ENCODE data around the gene ZNF683.
"Not testable (repeated sequence)": the region's sequence is repeated elsewhere in the genome, so short reads cannot be mapped to it uniquely, and the experiment has no call there.

The ZNF683 gene

DNA sequence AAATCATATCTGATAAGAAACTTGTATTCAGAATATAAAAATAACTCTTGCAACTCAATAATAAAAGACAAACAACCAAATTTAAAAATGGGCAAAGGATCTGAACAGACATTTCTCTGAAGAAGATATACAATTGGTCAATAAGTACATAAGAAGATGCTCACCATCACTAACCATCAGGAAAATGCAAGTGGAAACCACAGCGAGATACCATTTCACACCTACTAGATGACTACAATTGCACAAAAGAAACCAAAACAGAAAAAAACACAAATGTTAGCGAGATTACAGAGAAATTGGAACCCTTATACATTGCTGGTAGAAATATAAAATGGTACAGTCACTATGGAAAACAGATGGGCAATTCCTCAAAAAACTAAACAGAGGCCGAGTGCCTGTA lies 11.5 kb upstream of the ZNF683 start:
- DNase-seq: no peak

DNA sequence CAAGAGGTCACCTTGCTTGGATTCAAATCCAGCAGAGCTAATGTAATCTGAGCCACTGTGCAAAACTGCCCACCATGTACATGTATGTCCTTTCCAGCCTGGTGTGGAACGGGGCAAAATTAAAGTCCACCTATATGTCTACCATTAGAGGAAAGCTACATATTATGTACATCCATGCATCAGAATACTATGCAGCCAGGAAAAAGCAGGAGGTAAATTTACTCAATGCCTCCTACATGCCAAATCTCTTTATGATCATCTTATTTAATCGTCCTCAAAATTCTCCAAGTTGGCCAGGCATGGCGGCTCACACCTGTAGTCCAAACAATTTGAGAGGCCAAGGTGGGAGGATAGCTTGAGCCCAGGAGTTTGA lies 6.3 kb upstream of the ZNF683 start:
- no peak for DNase-seq

GRCh38 chr1:26378088-26378878 lies 5.7 kb upstream of the ZNF683 start:
- peak; percentile 73 for DNase-seq

DNA sequence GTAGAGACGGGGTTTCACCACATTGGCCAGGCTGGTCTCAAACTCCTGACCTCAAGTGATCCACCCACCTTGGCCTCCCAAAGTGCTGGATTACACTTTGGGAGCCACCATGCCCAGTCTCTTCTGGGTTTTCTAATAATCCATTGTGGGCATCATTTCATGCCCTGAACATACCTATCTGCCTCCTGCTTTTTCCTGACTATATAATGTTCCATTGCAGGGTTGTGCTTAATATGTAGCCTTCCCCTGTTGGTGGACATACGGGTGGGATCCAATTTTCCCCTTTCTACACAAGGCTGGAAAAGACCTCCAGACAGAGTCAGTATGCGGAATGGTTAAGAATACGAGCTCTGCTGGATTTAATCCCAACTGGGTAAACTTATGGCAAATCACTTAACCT lies 3.5 kb upstream of the ZNF683 start:
- DNase-seq: no peak

DNA sequence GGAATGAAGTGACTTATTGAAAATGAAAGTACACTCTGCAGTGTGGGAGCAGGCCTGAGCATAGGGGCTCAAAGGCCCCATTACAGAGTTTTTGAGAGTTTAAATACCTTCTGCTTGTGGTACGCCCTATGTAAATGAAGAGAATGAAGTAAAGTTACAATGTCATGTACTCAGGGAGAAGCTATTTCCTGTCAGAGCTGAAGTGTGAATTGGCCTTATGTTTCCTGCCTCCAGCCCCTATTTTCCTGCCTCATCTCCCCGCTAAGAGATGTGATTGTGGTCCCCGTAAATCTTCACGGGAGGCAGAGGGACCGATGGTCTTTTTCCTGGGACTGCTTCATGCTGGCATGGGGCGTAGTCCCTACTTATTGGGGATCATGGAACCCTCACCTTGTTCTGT lies 2.5 kb upstream of the ZNF683 start:
- DNase-seq: no peak

- not testable (repeated sequence) for DNase-seq
Observed at GRCh38 chr1:26374361-26374760, 1.8 kb upstream of the ZNF683 start.

DNA sequence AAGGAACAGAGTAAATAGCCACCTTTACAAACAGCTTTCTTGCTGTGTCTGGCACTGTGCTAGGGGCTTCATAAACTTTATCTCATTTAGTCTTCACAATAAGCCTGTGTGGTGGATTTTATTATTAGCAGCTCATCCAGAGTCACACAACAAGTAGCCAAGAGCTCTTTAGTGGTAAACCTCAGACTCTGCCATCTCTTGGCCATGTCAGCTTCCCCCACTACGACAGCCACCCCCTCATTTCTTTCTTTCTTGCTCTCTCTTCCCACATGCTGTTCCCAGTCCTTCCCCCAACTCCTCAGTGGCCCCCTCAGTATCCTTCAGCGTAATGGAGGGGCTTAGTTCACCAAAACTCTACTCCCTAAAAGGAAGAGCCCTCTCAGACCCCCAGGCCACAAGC lies 1.2 kb upstream of the ZNF683 start:
- no peak for DNase-seq

- DNase-seq: no peak
Observed at GRCh38 chr1:26373281-26373680, 731 bp upstream of the ZNF683 start.

GRCh38 chr1:26372039-26372438 lies 511 bp downstream of the ZNF683 start:
- DNase-seq: no peak

GRCh38 chr1:26370591-26371382 lies 1.8 kb downstream of the ZNF683 start:
- no peak for DNase-seq

DNA sequence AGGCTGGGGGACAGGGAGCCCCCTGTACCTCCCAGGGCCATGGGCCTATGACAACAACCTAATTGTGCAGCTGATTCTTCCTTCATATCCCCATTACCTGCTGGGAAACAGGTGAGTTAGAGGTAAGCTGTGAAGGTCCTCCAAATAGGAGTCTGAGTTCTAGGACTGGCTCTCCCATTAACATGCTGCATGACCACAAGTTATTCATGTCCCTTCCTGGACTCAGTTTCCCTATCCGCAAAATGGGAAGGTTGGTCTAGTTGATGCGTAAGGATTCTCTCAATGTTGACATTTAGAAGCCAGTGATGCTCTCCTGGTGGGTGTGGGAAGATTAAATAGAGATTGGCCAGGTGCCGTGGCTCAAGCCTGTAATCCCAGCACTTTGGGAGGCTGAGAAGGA lies 4.1 kb downstream of the ZNF683 start:
- DNase-seq: no peak

GRCh38 chr1:26368006-26368405 lies 4.5 kb downstream of the ZNF683 start:
- DNase-seq: no peak

DNA sequence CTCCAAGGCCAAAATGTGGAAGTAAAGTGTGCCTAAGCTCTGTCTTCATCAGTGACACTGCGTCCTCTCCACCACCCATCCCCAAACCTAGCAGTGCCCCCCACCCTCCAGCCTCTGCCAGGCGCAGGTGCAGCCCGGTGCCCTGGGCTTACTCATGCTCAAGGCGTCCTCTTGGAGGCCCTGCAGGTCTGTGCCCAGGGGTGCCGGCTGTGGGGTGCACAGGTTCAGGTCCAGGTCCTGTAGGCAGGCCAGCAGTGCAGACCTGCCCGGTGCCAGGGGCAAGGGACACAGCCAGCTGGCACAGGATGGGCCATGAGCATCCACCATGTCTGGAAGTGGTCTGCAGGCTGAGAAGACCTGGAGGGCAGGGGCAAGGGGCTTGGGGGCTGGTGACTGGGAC lies 5.1 kb downstream of the ZNF683 start:
- DNase-seq: no peak

- no peak for DNase-seq
Observed at GRCh38 chr1:26364956-26365355, 7.6 kb downstream of the ZNF683 start.

DNA sequence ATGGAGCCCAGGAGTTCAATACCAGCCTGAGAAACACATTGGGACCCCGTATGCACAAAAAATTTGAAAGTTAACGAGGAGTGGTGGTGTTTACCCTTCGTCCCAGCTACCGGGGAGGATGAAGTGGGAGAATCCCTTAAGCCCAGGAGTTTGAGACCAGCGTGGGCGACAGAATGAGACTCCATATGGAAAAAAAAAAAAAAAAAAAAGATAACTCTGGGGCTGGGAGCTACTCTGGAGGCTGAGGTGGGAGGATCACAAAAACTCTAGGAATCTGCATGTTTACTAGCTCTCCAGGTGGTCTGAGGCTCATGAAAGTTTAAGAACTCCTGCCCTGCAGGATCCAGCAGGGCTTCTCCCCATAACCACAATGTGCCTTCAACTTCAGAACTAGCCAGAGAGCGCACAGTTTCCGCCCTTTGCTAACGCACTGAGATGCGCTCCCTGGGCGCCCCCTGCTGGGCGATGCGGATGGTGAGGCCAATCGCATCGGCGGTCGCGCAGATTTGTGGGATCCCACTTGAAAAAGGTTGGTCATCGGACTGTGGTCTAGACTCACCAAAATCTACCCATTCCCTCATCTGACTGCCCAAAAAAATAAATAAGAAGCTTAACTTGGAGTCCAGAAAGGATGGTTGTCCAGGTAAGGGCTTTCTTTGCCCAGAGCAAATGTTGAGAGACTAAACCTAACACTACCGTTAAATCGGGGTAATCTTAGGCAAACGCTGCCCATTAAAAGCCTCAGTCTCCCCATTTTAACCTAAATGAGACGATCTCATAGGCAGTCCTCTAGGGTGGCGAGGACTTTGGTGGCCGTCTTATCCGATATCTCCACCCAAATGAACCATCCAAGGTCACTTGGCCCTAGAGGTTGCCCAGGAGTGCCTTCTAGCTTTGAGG lies 8.8 kb downstream of the ZNF683 start:
- DNase-seq: peak; percentile 76

DNA sequence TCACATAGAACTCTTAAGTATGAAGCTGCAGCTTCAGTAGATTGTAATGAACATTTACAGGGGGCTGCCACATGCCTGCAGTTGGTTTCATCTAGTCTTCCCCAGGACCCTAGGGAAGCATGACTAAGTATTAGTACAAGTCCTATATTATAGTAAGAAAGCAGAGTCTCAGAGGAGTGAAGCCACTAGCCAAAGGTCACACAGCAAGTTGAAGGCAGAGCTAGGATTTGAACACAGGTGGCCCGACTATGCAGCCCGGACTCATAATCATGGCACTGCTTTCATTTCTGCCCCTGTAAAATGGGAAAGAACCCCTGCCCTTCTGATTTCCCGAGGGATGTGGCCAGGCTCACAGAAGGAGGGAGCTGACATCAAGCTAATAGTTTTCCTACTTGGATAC lies 10.2 kb downstream of the ZNF683 start:
- no peak for DNase-seq

DNA sequence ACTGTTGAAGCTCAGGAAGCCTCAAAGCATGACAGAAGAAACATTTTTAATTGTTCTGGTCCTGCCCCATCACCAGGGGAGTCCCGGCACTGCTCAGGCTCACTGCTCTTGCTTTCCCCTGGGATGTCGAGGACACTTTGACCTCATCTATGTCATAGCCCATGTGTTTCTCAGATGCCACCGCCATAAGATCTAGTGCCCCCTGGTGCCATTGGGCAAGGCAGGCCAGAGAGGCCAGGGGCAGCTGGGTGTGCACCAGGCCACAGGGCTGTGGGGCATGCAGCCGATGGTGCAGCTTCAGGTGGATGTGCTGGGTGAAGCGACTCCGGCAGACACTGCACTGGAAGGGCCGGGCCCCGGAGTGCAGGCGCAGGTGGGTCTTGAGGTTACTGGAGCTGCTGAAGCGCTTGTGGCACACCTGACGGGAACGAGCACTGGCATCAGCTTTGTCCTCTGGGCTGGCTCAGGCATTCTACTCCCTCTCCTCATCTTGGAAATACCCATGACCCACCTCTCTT lies 10.9 kb downstream of the ZNF683 start:
- DNase-seq: no peak

DNA sequence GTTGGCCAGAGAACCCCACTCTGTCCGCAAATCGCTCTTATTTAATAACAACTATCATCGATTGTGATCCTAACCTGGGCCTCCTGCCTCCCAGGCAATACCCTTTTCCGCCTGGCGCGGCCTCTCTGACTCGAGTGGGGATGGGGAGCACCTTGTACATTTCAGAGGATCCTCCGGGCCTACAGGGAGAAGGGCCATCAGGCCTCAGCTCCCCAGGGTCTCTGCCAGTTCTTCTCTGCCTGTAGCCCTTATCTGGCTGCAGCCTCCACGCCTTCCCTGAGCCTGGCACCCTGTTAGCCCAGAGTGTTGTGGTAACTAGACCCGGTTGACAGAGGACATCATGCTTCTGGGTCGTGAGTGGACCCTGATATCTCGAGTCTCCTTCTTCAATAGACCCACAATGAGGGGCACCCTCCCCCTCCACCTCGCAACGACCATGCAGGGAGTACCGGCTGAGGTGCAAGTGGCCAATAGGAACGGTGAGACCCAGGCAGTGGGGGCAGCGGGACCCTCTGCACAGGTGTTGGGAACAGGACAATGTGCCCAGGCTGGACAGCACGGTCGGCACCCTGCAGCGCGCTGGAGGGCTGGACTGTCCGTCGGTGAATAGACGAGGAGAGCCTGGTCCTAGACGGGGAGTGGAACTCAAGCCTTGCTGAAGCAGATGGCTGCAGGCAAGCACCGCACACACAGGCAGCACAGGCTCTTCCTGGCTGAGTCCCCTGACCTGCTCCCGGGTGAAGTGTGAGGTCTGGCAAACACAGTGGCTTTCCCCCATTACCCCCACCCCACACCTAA lies 11.5 kb downstream of the ZNF683 start:
- DNase-seq: no peak

- DNase-seq: no peak
Observed at GRCh38 chr1:26359981-26360806, 12.4 kb downstream of the ZNF683 start.

GRCh38 chr1:26358411-26359384 lies 13.9 kb downstream of the ZNF683 start:
- peak; percentile 69 for DNase-seq
